ENCODE data around the gene EML2. TPM values are rescaled to one million over a fixed set of nuclear protein-coding genes. Genes with fewer than 3 reads are reported as not detected.

The EML2 gene
- total and polyA plus RNA-seq, 10 of the 15 experiments (the other 5 are each of a cell fraction or from before 2014, with no cell fraction given): 1.6 to 64.0 (median 27.5) TPM

DNA sequence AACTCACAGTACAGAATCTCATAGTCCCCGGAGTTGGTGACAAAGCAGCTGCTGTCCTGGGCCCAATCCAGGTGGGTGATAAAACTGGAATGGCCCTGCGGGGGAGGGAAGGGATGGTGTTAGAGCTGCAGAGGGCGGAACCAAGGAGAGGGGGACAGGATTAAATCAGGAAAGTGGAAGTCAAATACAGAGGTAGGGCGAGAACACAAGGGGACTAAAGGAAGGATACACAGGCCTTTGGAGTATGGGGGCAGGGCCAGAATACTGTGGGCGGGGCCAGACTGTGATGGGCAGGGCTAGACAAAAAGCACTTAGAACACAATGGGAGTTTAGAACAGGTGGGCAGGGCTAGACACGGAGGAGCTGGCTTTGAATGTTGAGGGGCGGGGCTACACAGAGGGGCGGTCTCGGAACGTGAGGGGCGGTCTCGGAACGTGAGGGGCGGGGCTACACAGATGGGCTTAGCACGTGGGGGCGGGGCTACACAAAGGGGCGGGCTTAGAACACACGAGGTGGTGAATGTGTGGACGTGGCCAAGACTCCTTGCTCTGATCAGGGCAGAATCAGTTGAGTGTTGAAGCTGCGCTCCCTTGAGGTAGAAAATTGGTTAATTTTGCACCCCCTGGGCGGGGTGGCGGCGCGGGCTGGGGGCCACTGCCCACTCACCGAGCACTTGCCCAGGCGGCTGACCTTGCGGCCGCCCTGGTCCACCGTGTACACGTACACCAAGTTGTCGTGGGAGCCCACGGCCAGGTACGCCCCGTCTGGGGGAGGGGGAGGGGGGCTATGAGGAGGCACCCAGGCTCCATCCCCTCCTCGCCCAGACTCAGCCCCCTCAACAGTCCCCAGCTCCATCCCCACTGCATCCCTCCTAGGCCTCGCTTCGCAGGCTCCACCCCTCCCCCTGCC is 23.1 kb downstream of the EML2 start (continued):
- TF ChIP-seq, protein P1, sequence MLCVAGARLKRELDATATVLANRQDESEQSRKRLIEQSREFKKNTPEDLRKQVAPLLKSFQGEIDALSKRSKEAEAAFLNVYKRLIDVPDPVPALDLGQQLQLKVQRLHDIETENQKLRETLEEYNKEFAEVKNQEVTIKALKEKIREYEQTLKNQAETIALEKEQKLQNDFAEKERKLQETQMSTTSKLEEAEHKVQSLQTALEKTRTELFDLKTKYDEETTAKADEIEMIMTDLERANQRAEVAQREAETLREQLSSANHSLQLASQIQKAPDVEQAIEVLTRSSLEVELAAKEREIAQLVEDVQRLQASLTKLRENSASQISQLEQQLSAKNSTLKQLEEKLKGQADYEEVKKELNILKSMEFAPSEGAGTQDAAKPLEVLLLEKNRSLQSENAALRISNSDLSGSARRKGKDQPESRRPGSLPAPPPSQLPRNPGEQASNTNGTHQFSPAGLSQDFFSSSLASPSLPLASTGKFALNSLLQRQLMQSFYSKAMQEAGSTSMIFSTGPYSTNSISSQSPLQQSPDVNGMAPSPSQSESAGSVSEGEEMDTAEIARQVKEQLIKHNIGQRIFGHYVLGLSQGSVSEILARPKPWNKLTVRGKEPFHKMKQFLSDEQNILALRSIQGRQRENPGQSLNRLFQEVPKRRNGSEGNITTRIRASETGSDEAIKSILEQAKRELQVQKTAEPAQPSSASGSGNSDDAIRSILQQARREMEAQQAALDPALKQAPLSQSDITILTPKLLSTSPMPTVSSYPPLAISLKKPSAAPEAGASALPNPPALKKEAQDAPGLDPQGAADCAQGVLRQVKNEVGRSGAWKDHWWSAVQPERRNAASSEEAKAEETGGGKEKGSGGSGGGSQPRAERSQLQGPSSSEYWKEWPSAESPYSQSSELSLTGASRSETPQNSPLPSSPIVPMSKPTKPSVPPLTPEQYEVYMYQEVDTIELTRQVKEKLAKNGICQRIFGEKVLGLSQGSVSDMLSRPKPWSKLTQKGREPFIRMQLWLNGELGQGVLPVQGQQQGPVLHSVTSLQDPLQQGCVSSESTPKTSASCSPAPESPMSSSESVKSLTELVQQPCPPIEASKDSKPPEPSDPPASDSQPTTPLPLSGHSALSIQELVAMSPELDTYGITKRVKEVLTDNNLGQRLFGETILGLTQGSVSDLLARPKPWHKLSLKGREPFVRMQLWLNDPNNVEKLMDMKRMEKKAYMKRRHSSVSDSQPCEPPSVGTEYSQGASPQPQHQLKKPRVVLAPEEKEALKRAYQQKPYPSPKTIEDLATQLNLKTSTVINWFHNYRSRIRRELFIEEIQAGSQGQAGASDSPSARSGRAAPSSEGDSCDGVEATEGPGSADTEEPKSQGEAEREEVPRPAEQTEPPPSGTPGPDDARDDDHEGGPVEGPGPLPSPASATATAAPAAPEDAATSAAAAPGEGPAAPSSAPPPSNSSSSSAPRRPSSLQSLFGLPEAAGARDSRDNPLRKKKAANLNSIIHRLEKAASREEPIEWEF (IDR thresholded peaks at IDR 0.05; ENCODE audit: insufficient replicate concordance, low read depth, low read length): no peak
- TF ChIP-seq JUND (IDR thresholded peaks at IDR 0.05; ENCODE audit: low read depth, low read length) (no peak), HDGF (IDR thresholded peaks at IDR 0.05) (peak; percentile 86), SPI1 (IDR thresholded peaks at IDR 0.05; ENCODE audit: borderline replicate concordance, insufficient read depth, low read depth, low read length) (no peak), ETV6 (conservative IDR thresholded peaks at IDR 0.05 in 1 of 2, IDR thresholded peaks at IDR 0.05 in 1 of 2; ENCODE audit: borderline replicate concordance in 1 of 2, low read depth in 1 of 2) (no peak), TCF7 (IDR thresholded peaks at IDR 0.05; ENCODE audit: borderline replicate concordance) (no peak), HDAC6 (IDR thresholded peaks at IDR 0.05; ENCODE audit: unreplicated experiment) (no peak), PAX8 (IDR thresholded peaks at IDR 0.05) (no peak), POLR2AphosphoS5 (IDR thresholded peaks at IDR 0.05; ENCODE audit: low read length) (no peak)
- TF ChIP-seq, protein P2, sequence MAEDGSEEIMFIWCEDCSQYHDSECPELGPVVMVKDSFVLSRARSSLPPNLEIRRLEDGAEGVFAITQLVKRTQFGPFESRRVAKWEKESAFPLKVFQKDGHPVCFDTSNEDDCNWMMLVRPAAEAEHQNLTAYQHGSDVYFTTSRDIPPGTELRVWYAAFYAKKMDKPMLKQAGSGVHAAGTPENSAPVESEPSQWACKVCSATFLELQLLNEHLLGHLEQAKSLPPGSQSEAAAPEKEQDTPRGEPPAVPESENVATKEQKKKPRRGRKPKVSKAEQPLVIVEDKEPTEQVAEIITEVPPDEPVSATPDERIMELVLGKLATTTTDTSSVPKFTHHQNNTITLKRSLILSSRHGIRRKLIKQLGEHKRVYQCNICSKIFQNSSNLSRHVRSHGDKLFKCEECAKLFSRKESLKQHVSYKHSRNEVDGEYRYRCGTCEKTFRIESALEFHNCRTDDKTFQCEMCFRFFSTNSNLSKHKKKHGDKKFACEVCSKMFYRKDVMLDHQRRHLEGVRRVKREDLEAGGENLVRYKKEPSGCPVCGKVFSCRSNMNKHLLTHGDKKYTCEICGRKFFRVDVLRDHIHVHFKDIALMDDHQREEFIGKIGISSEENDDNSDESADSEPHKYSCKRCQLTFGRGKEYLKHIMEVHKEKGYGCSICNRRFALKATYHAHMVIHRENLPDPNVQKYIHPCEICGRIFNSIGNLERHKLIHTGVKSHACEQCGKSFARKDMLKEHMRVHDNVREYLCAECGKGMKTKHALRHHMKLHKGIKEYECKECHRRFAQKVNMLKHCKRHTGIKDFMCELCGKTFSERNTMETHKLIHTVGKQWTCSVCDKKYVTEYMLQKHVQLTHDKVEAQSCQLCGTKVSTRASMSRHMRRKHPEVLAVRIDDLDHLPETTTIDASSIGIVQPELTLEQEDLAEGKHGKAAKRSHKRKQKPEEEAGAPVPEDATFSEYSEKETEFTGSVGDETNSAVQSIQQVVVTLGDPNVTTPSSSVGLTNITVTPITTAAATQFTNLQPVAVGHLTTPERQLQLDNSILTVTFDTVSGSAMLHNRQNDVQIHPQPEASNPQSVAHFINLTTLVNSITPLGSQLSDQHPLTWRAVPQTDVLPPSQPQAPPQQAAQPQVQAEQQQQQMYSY (CRISPR knock-in tag; IDR thresholded peaks at IDR 0.05): no peak
- TF ChIP-seq, protein P3, sequence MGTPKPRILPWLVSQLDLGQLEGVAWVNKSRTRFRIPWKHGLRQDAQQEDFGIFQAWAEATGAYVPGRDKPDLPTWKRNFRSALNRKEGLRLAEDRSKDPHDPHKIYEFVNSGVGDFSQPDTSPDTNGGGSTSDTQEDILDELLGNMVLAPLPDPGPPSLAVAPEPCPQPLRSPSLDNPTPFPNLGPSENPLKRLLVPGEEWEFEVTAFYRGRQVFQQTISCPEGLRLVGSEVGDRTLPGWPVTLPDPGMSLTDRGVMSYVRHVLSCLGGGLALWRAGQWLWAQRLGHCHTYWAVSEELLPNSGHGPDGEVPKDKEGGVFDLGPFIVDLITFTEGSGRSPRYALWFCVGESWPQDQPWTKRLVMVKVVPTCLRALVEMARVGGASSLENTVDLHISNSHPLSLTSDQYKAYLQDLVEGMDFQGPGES (IDR thresholded peaks at IDR 0.05): no peak

Data from GM12878 (cell line).